Measurements from ENCODE around the gene CABP4.

- TF ChIP-seq CTCF (IDR thresholded peaks at IDR 0.05) (no peak), EP300 (IDR thresholded peaks at IDR 0.05) (no peak), POLR2AphosphoS5 (IDR thresholded peaks at IDR 0.05) (no peak)
These were observed 37.0 kb downstream of the CABP4 start for GRCh38 chr11:67492069-67492727.
